Thyroid gland (tissue), 4 donors: Measurements from ENCODE around the gene PPM1G. TPM values are rescaled to one million over a fixed set of nuclear protein-coding genes. Genes with fewer than 3 reads are reported as not detected.

Experiments
- DNase-seq, 2 donors: peaks; one replicate each; pipeline ENCODE4 v3.0.0-alpha.2; 2019
- H3K27ac ChIP-seq, 3 donors: fragments of 200-600 bp; sonication (generic); 1 replicate in 2 of 3; 2 replicates in 1 of 3; pipeline ENCODE4 v1.5.1; 2016 to 2019; ENCODE audit warnings: mild to moderate bottlenecking in 1 of 3, moderate library complexity in 1 of 3
- H3K27me3 ChIP-seq: fragments of 200-600 bp; sonication (generic); one replicate; pipeline ENCODE4 v1.5.1; 2019
- H3K36me3 ChIP-seq, 2 donors: fragments of 200-600 bp; sonication (generic); one replicate each; pipeline ENCODE4 v1.5.1; 2016 to 2019
- H3K4me1 ChIP-seq, 2 donors: fragments of 200-600 bp; sonication (generic); one replicate each; pipeline ENCODE4 v1.5.1; 2017 to 2019
- H3K4me3 ChIP-seq, 3 donors: fragments of 200-600 bp; sonication (generic); replicated peaks in 1 of 3; 1 replicate in 2 of 3; 2 replicates in 1 of 3; pipeline ENCODE4 v1.5.1; 2016; ENCODE audit warnings: mild to moderate bottlenecking in 1 of 3
- H3K9me3 ChIP-seq: fragments of 200-600 bp; sonication (generic); one replicate; pipeline ENCODE4 v1.5.1; 2017
- POLR2A ChIP-seq, 2 donors: fragments of 450-650 bp; IDR thresholded peaks; one replicate each; pipeline ENCODE4 v1.6.1; 2017; ENCODE audit warnings: antibody characterized with exemption in 2 of 2, mild to moderate bottlenecking in 2 of 2, moderate library complexity in 1 of 2
- WGBS, 2 donors: methylation state at CpG; one replicate each; pipeline ENCODE4 v1.1.5; 2017; 5-methylcytosine and 5-hydroxymethylcytosine counted together
- intact Hi-C: fragments of 100-400 bp; cut with DNase I; formaldehyde crosslinking; loops from one replicate; pipeline ENCODE4 v1.15.1; 2023
- total RNA-seq, 4 donors: library from RNA; depleted of rRNA; stranded (reverse); fragments of >200 nt; gene quantifications; one replicate each; pipeline ENCODE4 v1.2.3, GENCODE V29; 2016
- TF ChIP-seq, protein P1 (sequence below), 6 experiments: fragments of 200-600 bp in 3 of 6; fragments of 450-650 bp in 3 of 6; sonication (generic) in 3 of 6; IDR thresholded peaks; one replicate each; pipeline ENCODE4 v1.5.1; 2016 to 2019; ENCODE audit warnings: antibody characterized with exemption in 6 of 6, mild to moderate bottlenecking in 2 of 6, inconsistent platforms in 1 of 6, moderate library complexity in 1 of 6

Gene PPM1G
- total RNA-seq, 4 donors from 2014 or later, result 55.4 to 75.2 (median 59.5) TPM

GRCh38 chr2:27370816-27371620 is 38.4 kb downstream of the PPM1G start:
- peak overlapping the region; percentile 24 to 83 (median 82) for H3K27ac ChIP-seq
- peak overlapping the region; percentile 48 to 94 (median 81) for H3K4me3 ChIP-seq
- H3K36me3 ChIP-seq, result peaks cover 50 to 55% of the 10 kb centered on the region in 2 donors
- no peaks in the 10 kb centered on the region for H3K9me3 ChIP-seq
- intact Hi-C loops, result loop anchor here (2.0 kb wide), 1 partner anchor 14 kb away; the partner anchor contains the start of gene GTF3C2
- WGBS, 2 donors, result 1 to 4% methylated on average over 7 to 23 of the region's 46 CpGs
- DNase-seq, result peak in 1 of 2 donors; percentile 65
- no peaks in the 10 kb centered on the region for H3K27me3 ChIP-seq
- peaks cover 18 to 25% of the 10 kb centered on the region in 2 donors for H3K4me1 ChIP-seq
- TF ChIP-seq POLR2A (IDR thresholded peaks at IDR 0.05), result no peak
- TF ChIP-seq, protein P1, sequence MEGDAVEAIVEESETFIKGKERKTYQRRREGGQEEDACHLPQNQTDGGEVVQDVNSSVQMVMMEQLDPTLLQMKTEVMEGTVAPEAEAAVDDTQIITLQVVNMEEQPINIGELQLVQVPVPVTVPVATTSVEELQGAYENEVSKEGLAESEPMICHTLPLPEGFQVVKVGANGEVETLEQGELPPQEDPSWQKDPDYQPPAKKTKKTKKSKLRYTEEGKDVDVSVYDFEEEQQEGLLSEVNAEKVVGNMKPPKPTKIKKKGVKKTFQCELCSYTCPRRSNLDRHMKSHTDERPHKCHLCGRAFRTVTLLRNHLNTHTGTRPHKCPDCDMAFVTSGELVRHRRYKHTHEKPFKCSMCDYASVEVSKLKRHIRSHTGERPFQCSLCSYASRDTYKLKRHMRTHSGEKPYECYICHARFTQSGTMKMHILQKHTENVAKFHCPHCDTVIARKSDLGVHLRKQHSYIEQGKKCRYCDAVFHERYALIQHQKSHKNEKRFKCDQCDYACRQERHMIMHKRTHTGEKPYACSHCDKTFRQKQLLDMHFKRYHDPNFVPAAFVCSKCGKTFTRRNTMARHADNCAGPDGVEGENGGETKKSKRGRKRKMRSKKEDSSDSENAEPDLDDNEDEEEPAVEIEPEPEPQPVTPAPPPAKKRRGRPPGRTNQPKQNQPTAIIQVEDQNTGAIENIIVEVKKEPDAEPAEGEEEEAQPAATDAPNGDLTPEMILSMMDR (IDR thresholded peaks at IDR 0.05), result no peak

DNA sequence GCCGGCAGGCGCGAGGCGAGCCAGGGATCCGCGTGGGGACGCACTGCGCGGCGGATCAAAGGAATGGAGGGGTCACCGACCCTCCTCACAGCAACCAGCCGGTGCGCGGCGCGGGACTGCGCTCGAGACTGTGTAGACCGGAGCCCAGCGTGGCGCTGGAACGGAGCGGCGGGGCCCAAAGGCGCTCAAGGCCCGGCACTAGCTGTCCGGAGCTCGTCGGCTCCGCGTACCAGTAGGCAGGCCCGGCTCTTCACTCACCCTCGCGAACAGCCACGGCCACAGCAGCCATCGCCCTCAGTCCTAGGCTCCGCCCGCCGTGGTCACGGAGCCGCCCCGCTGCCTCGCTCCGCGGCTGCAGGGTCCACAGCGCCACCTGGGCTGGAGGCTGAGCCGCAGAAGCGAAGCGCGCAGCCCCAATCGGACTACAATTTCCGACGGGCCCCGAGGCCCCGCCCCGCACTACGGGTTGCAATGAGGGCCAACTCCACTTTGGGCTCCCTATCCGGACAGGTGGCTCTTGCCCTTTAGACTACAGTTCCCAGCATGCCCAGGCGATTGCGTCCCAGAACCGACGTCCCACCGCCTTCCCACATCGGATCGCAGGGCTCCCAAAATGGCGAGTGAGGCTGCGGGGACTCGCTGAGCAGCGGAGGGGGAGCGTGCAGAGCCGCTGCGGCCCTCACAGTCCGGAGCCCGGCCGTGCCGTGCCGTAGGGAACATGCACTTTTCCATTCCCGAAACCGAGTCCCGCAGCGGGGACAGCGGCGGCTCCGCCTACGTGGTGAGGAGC is 39.2 kb downstream of the PPM1G start, which contains the start of the genes EIF2B4 and SNX17:
Gene EIF2B4 (minus strand): TSS at position 313 of the 790 bp plus-strand sequence. CDS start 24 bp downstream, at position 289.
Gene SNX17 (plus strand): TSS at position 591 of the 790 bp plus-strand sequence. CDS start 128 bp downstream, at position 719.
- no peaks in the 10 kb centered on the region for H3K9me3 ChIP-seq
- peaks cover 50 to 55% of the 10 kb centered on the region in 2 donors for H3K36me3 ChIP-seq
- peak; percentile 99 to 100 for DNase-seq
- 0 to 1% methylated on average over 10 to 24 of the region's 85 CpGs for WGBS, 2 donors
- H3K27me3 ChIP-seq, result no peaks in the 10 kb centered on the region
- H3K4me3 ChIP-seq, result peak within 1 kb of the TSS; percentile 81 to 94 (median 86)
- peak; percentile 47 to 83 for TF ChIP-seq POLR2A (IDR thresholded peaks at IDR 0.05)
- TF ChIP-seq, protein P1 (IDR thresholded peaks at IDR 0.05), result peak in 5 of 6 experiments; percentile 31 to 88 (median 81)
- intact Hi-C loops, result loop anchor here (2.0 kb wide), 1 partner anchor 13 kb away; the partner anchor contains the start of gene GTF3C2
- peak within 1 kb of the TSS; percentile 75 to 83 (median 82) for H3K27ac ChIP-seq
- H3K4me1 ChIP-seq, result peaks cover 18 to 25% of the 10 kb centered on the region in 2 donors

- H3K27me3 ChIP-seq, result no peaks in the 10 kb centered on the region
- peak overlapping the region; percentile 73 to 83 (median 75) for H3K27ac ChIP-seq
- peaks cover 18 to 25% of the 10 kb centered on the region in 2 donors for H3K4me1 ChIP-seq
- no peaks in the 10 kb centered on the region for H3K9me3 ChIP-seq
- H3K4me3 ChIP-seq, result peak overlapping the region; percentile 81 to 94 (median 86)
- peak; percentile 78 to 79 for DNase-seq
- 3 to 5% methylated on average over 6 to 13 of the region's 18 CpGs for WGBS, 2 donors
- intact Hi-C loops, result loop anchor here (2.0 to 5.0 kb wide), 2 partner anchors 13 to 43 kb away; partner anchors contain the start of gene GTF3C2
- H3K36me3 ChIP-seq, result peaks cover 50% of the 10 kb centered on the region in 2 donors
- no peak for TF ChIP-seq POLR2A (IDR thresholded peaks at IDR 0.05)
- TF ChIP-seq, protein P1 (IDR thresholded peaks at IDR 0.05), result no peak
Measured at GRCh38 chr2:27369471-27370025, 39.8 kb downstream of the PPM1G start.

- Histone ChIP-seq H3K4me3 (no peak overlapping the region), H3K27me3 (no peaks in the 10 kb centered on the region), H3K4me1 (peaks cover 2 to 5% of the 10 kb centered on the region in 2 donors), H3K36me3 (peaks cover 39 to 45% of the 10 kb centered on the region in 2 donors), H3K9me3 (no peaks in the 10 kb centered on the region), H3K27ac (no peak overlapping the region)
- no peak for DNase-seq
- intact Hi-C loops, result no loop called here
- WGBS, 2 donors, result 86 to 96% methylated on average over 2 of the region's 2 CpGs
- TF ChIP-seq, protein P1 (IDR thresholded peaks at IDR 0.05), result no peak
- no peak for TF ChIP-seq POLR2A (IDR thresholded peaks at IDR 0.05)
Measured at GRCh38 chr2:27363933-27364332, 45.5 kb downstream of the PPM1G start.
